K562 (cell line): ENCODE measurements around the gene EWSR1. TPM values are rescaled to one million over a fixed set of nuclear protein-coding genes. Genes with fewer than 3 reads are reported as not detected.

Experiments
- BCL6 ChIP-seq: fragments of 250-450 bp; sonication (Bioruptor Pico); IDR thresholded peaks from 2 replicates; pipeline ENCODE4 v1.4.0; 2020
- CREM ChIP-seq: IDR thresholded peaks from 2 replicates; pipeline ENCODE4 v1.6.1; 2014; ENCODE audit warnings: antibody characterized with exemption, low read depth
- DDX20 ChIP-seq: fragments of 450-650 bp; IDR thresholded peaks from 2 replicates; pipeline ENCODE4 v1.6.1; 2016; ENCODE audit warnings: missing genetic modification characterization, low read depth, mild to moderate bottlenecking, missing compliant biosample characterization, moderate library complexity
- ELF1 ChIP-seq: fragments of 200-800 bp; sonication (Bioruptor generic); IDR thresholded peaks from 2 replicates; pipeline ENCODE4 v1.6.1; 2016; ENCODE audit warnings: missing genetic modification characterization, missing compliant biosample characterization
- FIP1L1 ChIP-seq: fragments of 200-400 bp; formaldehyde crosslinking; IDR thresholded peaks from 2 replicates; pipeline ENCODE4 v1.6.1; 2018; ENCODE audit warnings: mild to moderate bottlenecking, low read depth, low read length; ENCODE audit not compliant: poor library complexity, severe bottlenecking
- HDGF ChIP-seq: fragments of 450-650 bp; IDR thresholded peaks from 2 replicates; pipeline ENCODE4 v1.6.1; 2016
- HNRNPH1 ChIP-seq: fragments of 200-400 bp; formaldehyde crosslinking; optimal IDR thresholded peaks from 2 replicates; pipeline ENCODE3; 2017; ENCODE audit warnings: low read depth, mild to moderate bottlenecking, low read length, moderate library complexity
- KLF1 ChIP-seq: fragments of 450-650 bp; IDR thresholded peaks from 2 replicates; pipeline ENCODE4 v1.6.1; 2016; ENCODE audit warnings: missing genetic modification characterization, missing compliant biosample characterization
- PCBP2 ChIP-seq: fragments of 200-400 bp; formaldehyde crosslinking; IDR thresholded peaks from 2 replicates; pipeline ENCODE4 v1.6.1; 2018; ENCODE audit warnings: low read length, low read depth, mild to moderate bottlenecking, moderate library complexity; ENCODE audit not compliant: poor library complexity, severe bottlenecking
- PRMT5 ChIP-seq: sonication (generic); formaldehyde crosslinking; IDR thresholded peaks from 2 replicates; pipeline ENCODE4 v1.5.0; 2020; ENCODE audit warnings: missing genetic modification reagents
- RAD51 ChIP-seq: fragments of 450-650 bp; IDR thresholded peaks from 2 replicates; pipeline ENCODE4 v1.7.1; 2016; ENCODE audit warnings: low read depth, mild to moderate bottlenecking, borderline replicate concordance
- TAF1 ChIP-seq: IDR thresholded peaks from 2 replicates; pipeline ENCODE4 v1.6.1; 2011; ENCODE audit warnings: mild to moderate bottlenecking, low read length, moderate library complexity; ENCODE audit not compliant: insufficient read depth, control insufficient read depth, severe bottlenecking; ENCODE audit errors: extremely low read depth
- TCF3 ChIP-seq: sonication (generic); formaldehyde crosslinking; IDR thresholded peaks from 2 replicates; pipeline ENCODE4 v1.4.0; 2020; ENCODE audit warnings: mild to moderate bottlenecking, missing genetic modification reagents
- U2AF2 ChIP-seq: fragments of 200-400 bp; formaldehyde crosslinking; optimal IDR thresholded peaks from 2 replicates; pipeline ENCODE3; 2017; ENCODE audit warnings: low read depth, mild to moderate bottlenecking, low read length
- XRCC4 ChIP-seq: IDR thresholded peaks from one replicate; pipeline ENCODE4 v1.6.1; 2011; ENCODE audit not compliant: insufficient read depth, insufficient read length; ENCODE audit errors: extremely low read depth
- YY1 ChIP-seq, 3 experiments: IDR thresholded peaks; 2 replicates each; pipeline ENCODE4 v1.6.1; 2011; ENCODE audit warnings: low read length in 2 of 3, mild to moderate bottlenecking in 2 of 3, moderate library complexity in 2 of 3, borderline replicate concordance in 1 of 3, control low read depth in 1 of 3, low read depth in 1 of 3; ENCODE audit not compliant: insufficient read depth in 3 of 3, insufficient replicate concordance in 2 of 3, control insufficient read depth in 1 of 3, insufficient read length in 1 of 3; ENCODE audit errors: extremely low read depth in 1 of 3
- ZNF224 ChIP-seq: sonication (generic); formaldehyde crosslinking; IDR thresholded peaks from 2 replicates; pipeline ENCODE4 v1.8.0; 2022; ENCODE audit warnings: mild to moderate bottlenecking, missing genetic modification reagents
- ZNF445 ChIP-seq: fragments of 250-450 bp; sonication (Bioruptor Pico); IDR thresholded peaks from 2 replicates; pipeline ENCODE4 v1.4.0; 2020; ENCODE audit warnings: low read depth, mild to moderate bottlenecking, moderate library complexity
- polyA plus RNA-seq, 8 experiments: library from polyadenylated mRNA; depleted of rRNA in 4 of 8; stranded (reverse) in 5 of 8; unstranded in 3 of 8; fragments of >200 nt; fragmentation: Nextera tagmentation in 2 of 8; fragmentation: Illumina TruSeq in 1 of 8; extraction: Ambion mirVana in 2 of 8; extraction: Trizol in 1 of 8; gene quantifications; 2 replicates each; pipeline versions ENCODE4 v1.2.1 to v1.2.3, GENCODE V29; 2011 to 2014; ENCODE audit warnings: inconsistent platforms in 1 of 8, missing spikeins in 1 of 8
- total RNA-seq, 7 experiments: library from RNA; depleted of rRNA in 6 of 7; stranded (reverse); fragments of >200 nt in 6 of 7; fragmentation: Illumina TruSeq in 2 of 7; extraction: Trizol in 2 of 7; gene quantifications; 2 replicates each; pipeline versions ENCODE4 v1.2.1 to v1.2.3, GENCODE V29; 2011 to 2021; ENCODE audit warnings: low replicate concordance in 1 of 7
- TF ChIP-seq, protein P1 (sequence below): fragments of 450-650 bp; IDR thresholded peaks from 2 replicates; pipeline ENCODE4 v1.6.1; 2017; ENCODE audit warnings: mild to moderate bottlenecking, moderate library complexity
- TF ChIP-seq, protein P2 (sequence below): fragments of 250-450 bp; sonication (Bioruptor Pico); IDR thresholded peaks from 2 replicates; pipeline ENCODE4 v1.8.0; 2022; ENCODE audit warnings: moderate library complexity, mild to moderate bottlenecking, inconsistent platforms
- TF ChIP-seq, protein P3 (sequence below): IDR thresholded peaks from 3 replicates; pipeline ENCODE4 v1.6.1; 2011; ENCODE audit warnings: borderline replicate concordance, mild to moderate bottlenecking, moderate library complexity; ENCODE audit not compliant: insufficient read length; ENCODE audit errors: extremely low read depth

The EWSR1 gene
- total and polyA plus RNA-seq, 9 of the 15 experiments (the other 6 are each of a cell fraction or from before 2014, with no cell fraction given): 83.3 to 450 (median 239) TPM

DNA sequence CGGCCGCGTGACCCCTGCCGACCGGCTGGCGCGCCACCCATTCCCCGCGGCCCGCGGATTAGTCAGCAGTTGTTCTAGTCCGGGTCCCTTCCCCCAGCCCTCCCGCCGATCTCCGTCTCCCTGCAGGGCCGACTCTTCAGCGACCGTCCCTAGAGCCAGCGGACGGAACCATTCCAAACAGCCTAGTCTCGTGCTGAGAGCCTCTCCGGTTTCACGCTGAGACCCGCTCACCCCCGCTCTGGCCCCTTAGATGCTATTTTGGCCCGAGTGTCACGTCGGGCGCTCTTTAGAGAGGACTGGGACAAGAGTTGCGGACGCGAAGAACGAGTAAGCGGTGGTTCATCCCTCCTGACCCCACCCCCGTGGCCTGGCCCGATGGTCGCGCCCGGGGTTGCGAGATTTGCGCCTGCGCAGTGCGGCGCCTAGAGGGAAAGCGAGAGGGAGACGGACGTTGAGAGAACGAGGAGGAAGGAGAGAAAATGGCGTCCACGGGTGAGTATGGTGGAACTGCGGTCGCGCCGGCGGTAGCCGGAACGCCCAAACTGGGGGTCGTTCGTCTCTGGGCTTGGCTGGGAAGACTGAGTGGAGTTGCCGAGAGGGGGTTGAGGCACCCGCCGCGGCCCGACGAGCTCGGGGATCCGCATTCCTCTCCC, at the start of gene EWSR1, which contains the start of gene RHBDD3 (continued):
- TF ChIP-seq, protein P1, sequence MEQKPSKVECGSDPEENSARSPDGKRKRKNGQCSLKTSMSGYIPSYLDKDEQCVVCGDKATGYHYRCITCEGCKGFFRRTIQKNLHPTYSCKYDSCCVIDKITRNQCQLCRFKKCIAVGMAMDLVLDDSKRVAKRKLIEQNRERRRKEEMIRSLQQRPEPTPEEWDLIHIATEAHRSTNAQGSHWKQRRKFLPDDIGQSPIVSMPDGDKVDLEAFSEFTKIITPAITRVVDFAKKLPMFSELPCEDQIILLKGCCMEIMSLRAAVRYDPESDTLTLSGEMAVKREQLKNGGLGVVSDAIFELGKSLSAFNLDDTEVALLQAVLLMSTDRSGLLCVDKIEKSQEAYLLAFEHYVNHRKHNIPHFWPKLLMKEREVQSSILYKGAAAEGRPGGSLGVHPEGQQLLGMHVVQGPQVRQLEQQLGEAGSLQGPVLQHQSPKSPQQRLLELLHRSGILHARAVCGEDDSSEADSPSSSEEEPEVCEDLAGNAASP: no peak
- TF ChIP-seq ZNF445 (CRISPR knock-in tag): no peak
- TF ChIP-seq BCL6 (CRISPR knock-in tag): no peak
- no peak for TF ChIP-seq U2AF2
- no peak for TF ChIP-seq DDX20
- peak; percentile 80 to 95 (median 88) for TF ChIP-seq YY1 (IDR thresholded peaks at IDR 0.05; ENCODE audit: borderline replicate concordance in 1 of 3, control insufficient read depth in 1 of 3, extremely low read depth in 1 of 3, insufficient read depth in 3 of 3, insufficient read length in 1 of 3, insufficient replicate concordance in 2 of 3, low read depth in 1 of 3, low read length in 2 of 3)
- TF ChIP-seq TCF3 (CRISPR knock-in tag): no peak
- peak; percentile 36; the same call in 1 of the 2 replicates for TF ChIP-seq RAD51
- TF ChIP-seq PCBP2: no peak
- TF ChIP-seq, protein P2, sequence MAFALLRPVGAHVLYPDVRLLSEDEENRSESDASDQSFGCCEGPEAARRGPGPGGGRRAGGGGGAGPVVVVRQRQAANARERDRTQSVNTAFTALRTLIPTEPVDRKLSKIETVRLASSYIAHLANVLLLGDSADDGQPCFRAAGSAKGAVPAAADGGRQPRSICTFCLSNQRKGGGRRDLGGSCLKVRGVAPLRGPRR (CRISPR knock-in tag): no peak
- TF ChIP-seq XRCC4: no peak
- peak; percentile 62 for TF ChIP-seq TAF1
- peak; percentile 49 for TF ChIP-seq CREM
- TF ChIP-seq KLF1 (tag): no peak
- no peak for TF ChIP-seq HNRNPH1
- TF ChIP-seq FIP1L1: peak; percentile 74
- TF ChIP-seq PRMT5 (CRISPR knock-in tag): no peak
- TF ChIP-seq HDGF: no peak
- TF ChIP-seq, protein P3, sequence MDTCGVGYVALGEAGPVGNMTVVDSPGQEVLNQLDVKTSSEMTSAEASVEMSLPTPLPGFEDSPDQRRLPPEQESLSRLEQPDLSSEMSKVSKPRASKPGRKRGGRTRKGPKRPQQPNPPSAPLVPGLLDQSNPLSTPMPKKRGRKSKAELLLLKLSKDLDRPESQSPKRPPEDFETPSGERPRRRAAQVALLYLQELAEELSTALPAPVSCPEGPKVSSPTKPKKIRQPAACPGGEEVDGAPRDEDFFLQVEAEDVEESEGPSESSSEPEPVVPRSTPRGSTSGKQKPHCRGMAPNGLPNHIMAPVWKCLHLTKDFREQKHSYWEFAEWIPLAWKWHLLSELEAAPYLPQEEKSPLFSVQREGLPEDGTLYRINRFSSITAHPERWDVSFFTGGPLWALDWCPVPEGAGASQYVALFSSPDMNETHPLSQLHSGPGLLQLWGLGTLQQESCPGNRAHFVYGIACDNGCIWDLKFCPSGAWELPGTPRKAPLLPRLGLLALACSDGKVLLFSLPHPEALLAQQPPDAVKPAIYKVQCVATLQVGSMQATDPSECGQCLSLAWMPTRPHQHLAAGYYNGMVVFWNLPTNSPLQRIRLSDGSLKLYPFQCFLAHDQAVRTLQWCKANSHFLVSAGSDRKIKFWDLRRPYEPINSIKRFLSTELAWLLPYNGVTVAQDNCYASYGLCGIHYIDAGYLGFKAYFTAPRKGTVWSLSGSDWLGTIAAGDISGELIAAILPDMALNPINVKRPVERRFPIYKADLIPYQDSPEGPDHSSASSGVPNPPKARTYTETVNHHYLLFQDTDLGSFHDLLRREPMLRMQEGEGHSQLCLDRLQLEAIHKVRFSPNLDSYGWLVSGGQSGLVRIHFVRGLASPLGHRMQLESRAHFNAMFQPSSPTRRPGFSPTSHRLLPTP: no peak
- no peak for TF ChIP-seq ZNF224 (CRISPR knock-in tag)
- no peak for TF ChIP-seq ELF1 (tag)
